ENCODE results near the gene SP6. TPM values are rescaled to one million over a fixed set of nuclear protein-coding genes. Genes with fewer than 3 reads are reported as not detected.

Gene SP6
- total RNA-seq, 2 donors from 2014 or later: 2.7 TPM; not detected in 1

GRCh38 chr17:47816947-47817346 is 34.0 kb downstream of the SP6 start:
- H3K9me3 ChIP-seq: no peaks in the 10 kb centered on the region
- DNase-seq (ENCODE audit: low spot score): no peak
- H3K36me3 ChIP-seq: peaks cover 41% of the 10 kb centered on the region
- no peak overlapping the region for H3K4me3 ChIP-seq
- H3K27me3 ChIP-seq: no peaks in the 10 kb centered on the region
- TF ChIP-seq, protein P1, sequence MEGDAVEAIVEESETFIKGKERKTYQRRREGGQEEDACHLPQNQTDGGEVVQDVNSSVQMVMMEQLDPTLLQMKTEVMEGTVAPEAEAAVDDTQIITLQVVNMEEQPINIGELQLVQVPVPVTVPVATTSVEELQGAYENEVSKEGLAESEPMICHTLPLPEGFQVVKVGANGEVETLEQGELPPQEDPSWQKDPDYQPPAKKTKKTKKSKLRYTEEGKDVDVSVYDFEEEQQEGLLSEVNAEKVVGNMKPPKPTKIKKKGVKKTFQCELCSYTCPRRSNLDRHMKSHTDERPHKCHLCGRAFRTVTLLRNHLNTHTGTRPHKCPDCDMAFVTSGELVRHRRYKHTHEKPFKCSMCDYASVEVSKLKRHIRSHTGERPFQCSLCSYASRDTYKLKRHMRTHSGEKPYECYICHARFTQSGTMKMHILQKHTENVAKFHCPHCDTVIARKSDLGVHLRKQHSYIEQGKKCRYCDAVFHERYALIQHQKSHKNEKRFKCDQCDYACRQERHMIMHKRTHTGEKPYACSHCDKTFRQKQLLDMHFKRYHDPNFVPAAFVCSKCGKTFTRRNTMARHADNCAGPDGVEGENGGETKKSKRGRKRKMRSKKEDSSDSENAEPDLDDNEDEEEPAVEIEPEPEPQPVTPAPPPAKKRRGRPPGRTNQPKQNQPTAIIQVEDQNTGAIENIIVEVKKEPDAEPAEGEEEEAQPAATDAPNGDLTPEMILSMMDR (IDR thresholded peaks at IDR 0.05): no peak
- H3K4me1 ChIP-seq: peaks cover 0 to 20% of the 10 kb centered on the region in 2 donors
- no peak overlapping the region for H3K27ac ChIP-seq

GRCh38 chr17:47816111-47816735 is 34.7 kb downstream of the SP6 start:
- H3K4me1 ChIP-seq: peaks cover 0 to 15% of the 10 kb centered on the region in 2 donors
- DNase-seq (ENCODE audit: low spot score): no peak
- H3K9me3 ChIP-seq: no peaks in the 10 kb centered on the region
- TF ChIP-seq, protein P1 (IDR thresholded peaks at IDR 0.05): no peak
- H3K27me3 ChIP-seq: no peaks in the 10 kb centered on the region
- H3K4me3 ChIP-seq: no peak overlapping the region
- H3K36me3 ChIP-seq: peaks cover 41% of the 10 kb centered on the region
- no peak overlapping the region for H3K27ac ChIP-seq

DNA sequence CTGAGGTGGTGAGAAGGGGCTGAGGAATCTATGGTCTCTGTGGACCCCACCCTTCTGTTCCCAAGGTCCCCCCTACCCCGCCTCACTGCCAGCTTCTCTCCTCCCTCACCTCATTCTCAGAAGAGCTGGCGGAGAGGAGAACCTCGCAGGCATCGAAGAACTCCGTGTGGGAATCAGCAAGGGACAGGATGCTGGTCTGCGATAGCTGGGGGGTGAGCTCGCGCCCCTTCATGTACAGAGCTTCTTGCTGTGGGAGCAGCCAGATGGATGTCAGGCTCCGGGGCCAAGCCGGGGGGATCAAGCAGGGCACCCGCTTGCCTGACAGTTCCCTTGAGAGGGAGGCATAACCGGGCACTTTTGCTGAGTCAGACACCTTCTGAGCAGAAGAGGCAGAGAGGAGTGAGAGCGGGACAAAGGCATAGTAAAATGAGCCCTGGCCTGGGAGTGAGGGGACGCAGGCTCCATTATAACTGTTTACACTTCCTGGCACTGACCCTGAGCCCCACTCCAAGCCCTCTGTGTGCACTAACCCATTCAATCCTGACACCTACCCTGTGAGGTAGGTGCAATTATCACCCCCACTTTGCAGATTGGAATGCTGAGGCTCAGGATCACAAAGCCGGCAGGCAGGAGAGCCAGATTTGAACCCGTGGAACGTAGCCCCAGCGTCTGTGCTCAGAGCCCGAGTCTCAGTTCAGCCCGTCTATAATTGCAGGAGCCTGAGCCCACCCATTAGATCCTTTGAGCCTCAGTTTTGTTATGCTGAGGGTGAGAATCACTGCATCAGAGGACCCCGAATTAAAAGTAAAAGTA is 35.7 kb downstream of the SP6 start:
- TF ChIP-seq, protein P1 (IDR thresholded peaks at IDR 0.05): no peak
- Histone ChIP-seq H3K27me3 (no peaks in the 10 kb centered on the region), H3K4me3 (no peak overlapping the region), H3K4me1 (peaks cover 0 to 15% of the 10 kb centered on the region in 2 donors), H3K27ac (no peak overlapping the region), H3K9me3 (no peaks in the 10 kb centered on the region), H3K36me3 (peaks cover 41% of the 10 kb centered on the region)
- no peak for DNase-seq (ENCODE audit: low spot score)

GRCh38 chr17:47813512-47814031 is 37.4 kb downstream of the SP6 start:
- TF ChIP-seq, protein P1 (IDR thresholded peaks at IDR 0.05): no peak
- Histone ChIP-seq H3K4me3 (no peak overlapping the region), H3K4me1 (peaks cover 0 to 16% of the 10 kb centered on the region in 2 donors), H3K27ac (no peak overlapping the region), H3K27me3 (no peaks in the 10 kb centered on the region), H3K9me3 (no peaks in the 10 kb centered on the region), H3K36me3 (peaks cover 45% of the 10 kb centered on the region)
- no peak for DNase-seq (ENCODE audit: low spot score)

DNA sequence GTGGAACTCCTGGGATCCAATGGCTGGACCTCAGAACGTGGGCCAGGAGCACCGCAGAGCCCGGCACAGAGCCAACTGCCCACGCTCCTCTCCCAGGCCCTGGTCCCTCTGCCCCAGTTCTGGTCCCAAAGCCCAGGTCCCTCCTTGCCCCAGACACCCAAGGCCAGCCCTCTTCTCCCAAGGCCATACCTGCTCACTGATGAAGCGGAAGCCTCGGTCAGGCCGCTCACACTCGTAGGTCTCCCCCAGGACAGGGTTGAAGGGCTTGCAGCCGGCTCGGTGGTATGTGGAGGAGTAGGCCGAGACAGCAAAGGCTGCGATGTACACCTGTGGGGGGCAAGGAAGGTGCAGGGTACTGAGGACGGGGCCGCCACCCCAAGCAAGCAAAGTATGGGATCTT is 37.9 kb downstream of the SP6 start:
- H3K27me3 ChIP-seq: no peaks in the 10 kb centered on the region
- TF ChIP-seq, protein P1 (IDR thresholded peaks at IDR 0.05): no peak
- H3K4me3 ChIP-seq: no peak overlapping the region
- H3K4me1 ChIP-seq: peaks cover 0 to 16% of the 10 kb centered on the region in 2 donors
- peaks cover 45% of the 10 kb centered on the region for H3K36me3 ChIP-seq
- no peak for DNase-seq (ENCODE audit: low spot score)
- no peak overlapping the region for H3K27ac ChIP-seq
- no peaks in the 10 kb centered on the region for H3K9me3 ChIP-seq

All from right atrium auricular region (tissue), 2 donors.